ENCODE measurements around the gene MLLT6.

MLLT6 gene

DNA sequence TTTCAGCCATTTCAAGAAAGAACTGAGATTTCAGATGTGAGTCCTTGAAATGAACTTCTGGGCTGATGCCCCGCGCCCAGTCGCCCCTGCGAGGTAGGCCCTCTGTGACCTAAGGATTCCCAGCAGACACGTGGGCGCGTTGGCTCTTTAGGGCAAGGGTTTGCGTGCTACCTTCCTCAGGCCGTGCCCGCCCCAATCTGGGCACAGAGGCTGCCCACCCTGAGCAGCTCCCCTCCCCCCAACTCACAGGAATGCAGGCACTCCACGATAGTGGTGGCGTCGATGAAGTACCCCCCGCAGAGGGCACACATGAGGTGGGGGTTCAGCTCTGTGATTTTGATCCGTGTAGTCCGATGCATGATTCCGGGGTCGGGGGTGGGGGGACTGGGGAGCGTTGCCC, 35.0 kb downstream of the MLLT6 start:
- no peak overlapping the region for H3K4me3 ChIP-seq (ENCODE audit: control insufficient read depth in 1 of 7, extremely low read depth in 1 of 7, insufficient read depth in 4 of 7, low read depth in 2 of 7, low read length in 6 of 7)
- ChIA-PET CTCF (interaction anchor here (1.0 kb wide), 1 partner anchor 64 kb away, joined by 3 read pairs; no protein-coding TSS in a partner anchor), POLR2A (no interaction called here)
- H3K27me3 ChIP-seq (replicated peaks in 2 of 5; ENCODE audit: control insufficient read depth in 4 of 5, insufficient read depth in 5 of 5, low read length in 4 of 5) = peaks cover 0 to 17% (median 7%) of the 10 kb centered on the region in 5 experiments
- no peak overlapping the region for H3K27ac ChIP-seq (ENCODE audit: insufficient read depth in 1 of 2, low read depth in 1 of 2, low read length in 2 of 2, poor library complexity in 1 of 2, severe bottlenecking in 2 of 2)
- peaks cover 0 to 8% (median 3%) of the 10 kb centered on the region in 4 experiments for H3K4me1 ChIP-seq (ENCODE audit: control extremely low read depth in 1 of 4, control insufficient read depth in 4 of 4, insufficient read depth in 4 of 4, low read length in 3 of 4)
- WGBS (ENCODE audit: insufficient coverage) = 92% methylated on average over 14 of the region's 19 CpGs
- no peak for DNase-seq
- H3K9me3 ChIP-seq (ENCODE audit: control extremely low read depth in 1 of 5, control insufficient read depth in 4 of 5, insufficient read depth in 2 of 5, low read depth in 1 of 5, low read length in 4 of 5) = no peaks in the 10 kb centered on the region
- no peaks in the 10 kb centered on the region for H3K36me3 ChIP-seq (ENCODE audit: control insufficient read depth in 4 of 4, insufficient read depth in 4 of 4, low read length in 3 of 4)

- no peak overlapping the region for H3K27ac ChIP-seq (ENCODE audit: insufficient read depth in 1 of 2, low read depth in 1 of 2, low read length in 2 of 2, poor library complexity in 1 of 2, severe bottlenecking in 2 of 2)
- ChIA-PET POLR2A (no interaction called here), CTCF (no interaction called here)
- H3K36me3 ChIP-seq (ENCODE audit: control insufficient read depth in 4 of 4, insufficient read depth in 4 of 4, low read length in 3 of 4) = no peaks in the 10 kb centered on the region
- H3K4me1 ChIP-seq (ENCODE audit: control extremely low read depth in 1 of 4, control insufficient read depth in 4 of 4, insufficient read depth in 4 of 4, low read length in 3 of 4) = peaks cover 0 to 4% (median 1%) of the 10 kb centered on the region in 4 experiments
- peaks cover 0 to 22% (median 11%) of the 10 kb centered on the region in 5 experiments for H3K27me3 ChIP-seq (replicated peaks in 2 of 5; ENCODE audit: control insufficient read depth in 4 of 5, insufficient read depth in 5 of 5, low read length in 4 of 5)
- H3K4me3 ChIP-seq (ENCODE audit: control insufficient read depth in 1 of 7, extremely low read depth in 1 of 7, insufficient read depth in 4 of 7, low read depth in 2 of 7, low read length in 6 of 7) = no peak overlapping the region
- WGBS (ENCODE audit: insufficient coverage) = 93% methylated on average over 3 of the region's 4 CpGs
- no peaks in the 10 kb centered on the region for H3K9me3 ChIP-seq (ENCODE audit: control extremely low read depth in 1 of 5, control insufficient read depth in 4 of 5, insufficient read depth in 2 of 5, low read depth in 1 of 5, low read length in 4 of 5)
- no peak for DNase-seq
Observed at GRCh38 chr17:38740806-38741205, 35.7 kb downstream of the MLLT6 start.

- ChIA-PET CTCF (interaction anchor here (1.2 to 1.7 kb wide), 2 partner anchors 11 to 18 kb away, joined by 3 read pairs; partner anchors contain the start of gene PSMB3), POLR2A (no interaction called here)
- whole genome bisulfite sequencing (ENCODE audit: insufficient coverage) = 100% methylated on average over 5 of the region's 5 CpGs
- no peak overlapping the region for H3K27ac ChIP-seq (ENCODE audit: insufficient read depth in 1 of 2, low read depth in 1 of 2, low read length in 2 of 2, poor library complexity in 1 of 2, severe bottlenecking in 2 of 2)
- H3K4me3 ChIP-seq (ENCODE audit: control insufficient read depth in 1 of 7, extremely low read depth in 1 of 7, insufficient read depth in 4 of 7, low read depth in 2 of 7, low read length in 6 of 7) = no peak overlapping the region
- H3K36me3 ChIP-seq (ENCODE audit: control insufficient read depth in 4 of 4, insufficient read depth in 4 of 4, low read length in 3 of 4) = no peaks in the 10 kb centered on the region
- no peaks in the 10 kb centered on the region for H3K9me3 ChIP-seq (ENCODE audit: control extremely low read depth in 1 of 5, control insufficient read depth in 4 of 5, insufficient read depth in 2 of 5, low read depth in 1 of 5, low read length in 4 of 5)
- H3K4me1 ChIP-seq (ENCODE audit: control extremely low read depth in 1 of 4, control insufficient read depth in 4 of 4, insufficient read depth in 4 of 4, low read length in 3 of 4) = peaks cover 0 to 4% (median 3%) of the 10 kb centered on the region in 4 experiments
- H3K27me3 ChIP-seq (replicated peaks in 2 of 5; ENCODE audit: control insufficient read depth in 4 of 5, insufficient read depth in 5 of 5, low read length in 4 of 5) = peaks cover 0 to 29% (median 17%) of the 10 kb centered on the region in 5 experiments
- no peak for DNase-seq
Observed at GRCh38 chr17:38741461-38741860, 36.4 kb downstream of the MLLT6 start.

GRCh38 chr17:38741921-38742410, 36.9 kb downstream of the MLLT6 start:
- ChIA-PET POLR2A (no interaction called here), CTCF (interaction anchor here (1.2 to 1.7 kb wide), 2 partner anchors 10 to 18 kb away, joined by 3 read pairs; partner anchors contain the start of gene PSMB3)
- DNase-seq = no peak
- Histone ChIP-seq H3K9me3 (ENCODE audit: control extremely low read depth in 1 of 5, control insufficient read depth in 4 of 5, insufficient read depth in 2 of 5, low read depth in 1 of 5, low read length in 4 of 5) (no peaks in the 10 kb centered on the region), H3K4me1 (ENCODE audit: control extremely low read depth in 1 of 4, control insufficient read depth in 4 of 4, insufficient read depth in 4 of 4, low read length in 3 of 4) (peaks cover 0 to 9% (median 8%) of the 10 kb centered on the region in 4 experiments), H3K27me3 (replicated peaks in 2 of 5; ENCODE audit: control insufficient read depth in 4 of 5, insufficient read depth in 5 of 5, low read length in 4 of 5) (peaks cover 0 to 34% (median 22%) of the 10 kb centered on the region in 5 experiments), H3K4me3 (ENCODE audit: control insufficient read depth in 1 of 7, extremely low read depth in 1 of 7, insufficient read depth in 4 of 7, low read depth in 2 of 7, low read length in 6 of 7) (no peak overlapping the region), H3K27ac (ENCODE audit: insufficient read depth in 1 of 2, low read depth in 1 of 2, low read length in 2 of 2, poor library complexity in 1 of 2, severe bottlenecking in 2 of 2) (no peak overlapping the region), H3K36me3 (ENCODE audit: control insufficient read depth in 4 of 4, insufficient read depth in 4 of 4, low read length in 3 of 4) (no peaks in the 10 kb centered on the region)
- WGBS (ENCODE audit: insufficient coverage) = 91% methylated on average over 6 of the region's 7 CpGs

GRCh38 chr17:38742411-38743308, 37.6 kb downstream of the MLLT6 start:
- Histone ChIP-seq H3K9me3 (ENCODE audit: control extremely low read depth in 1 of 5, control insufficient read depth in 4 of 5, insufficient read depth in 2 of 5, low read depth in 1 of 5, low read length in 4 of 5) (no peaks in the 10 kb centered on the region), H3K4me3 (ENCODE audit: control insufficient read depth in 1 of 7, extremely low read depth in 1 of 7, insufficient read depth in 4 of 7, low read depth in 2 of 7, low read length in 6 of 7) (no peak overlapping the region), H3K4me1 (ENCODE audit: control extremely low read depth in 1 of 4, control insufficient read depth in 4 of 4, insufficient read depth in 4 of 4, low read length in 3 of 4) (peaks cover 0 to 15% (median 14%) of the 10 kb centered on the region in 4 experiments), H3K27ac (ENCODE audit: insufficient read depth in 1 of 2, low read depth in 1 of 2, low read length in 2 of 2, poor library complexity in 1 of 2, severe bottlenecking in 2 of 2) (no peak overlapping the region), H3K27me3 (replicated peaks in 2 of 5; ENCODE audit: control insufficient read depth in 4 of 5, insufficient read depth in 5 of 5, low read length in 4 of 5) (peaks cover 0 to 40% (median 23%) of the 10 kb centered on the region in 5 experiments), H3K36me3 (ENCODE audit: control insufficient read depth in 4 of 4, insufficient read depth in 4 of 4, low read length in 3 of 4) (no peaks in the 10 kb centered on the region)
- WGBS (ENCODE audit: insufficient coverage) = 86% methylated on average over 14 of the region's 22 CpGs
- DNase-seq = peak in 2 of 3 donors; percentile 76 to 78
- CTCF ChIA-PET = interaction anchor here (1.0 to 1.7 kb wide), 3 partner anchors 9 to 23 kb away, joined by 3 read pairs; partner anchors contain the start of gene PSMB3
- POLR2A ChIA-PET = no interaction called here

DNA sequence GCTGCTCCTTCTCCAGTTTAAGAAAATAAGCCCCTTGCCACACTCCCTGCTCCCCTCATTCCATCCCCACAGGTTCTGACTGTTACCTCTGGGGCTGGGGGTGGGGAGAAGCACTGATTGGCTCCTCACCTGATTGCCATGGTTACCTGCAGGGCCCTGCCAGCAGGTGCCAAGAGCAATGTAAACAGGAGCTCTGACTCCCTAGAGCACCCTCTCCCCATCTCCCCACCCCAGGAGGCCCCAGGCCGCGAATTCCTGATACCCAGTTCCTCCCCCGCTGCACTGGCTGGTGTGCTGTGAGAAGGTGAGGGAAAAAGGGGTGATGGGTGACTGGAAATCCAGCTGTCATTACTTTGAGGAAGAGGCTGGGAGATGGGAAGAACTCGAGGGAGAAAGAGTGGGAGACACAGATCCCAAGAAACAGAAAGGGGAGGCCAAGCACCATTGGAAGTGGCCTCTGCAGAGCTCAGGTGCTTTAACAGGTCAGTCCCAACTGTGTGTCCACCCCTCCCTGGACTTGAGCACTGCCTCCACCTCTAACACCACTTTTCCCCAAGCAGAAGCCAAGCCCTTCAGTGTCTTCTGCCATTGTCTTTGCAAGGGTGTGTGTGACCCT, 38.6 kb downstream of the MLLT6 start:
- DNase-seq = no peak

More for the DNA sequence above, 38.6 kb downstream of the MLLT6 start:
- Histone ChIP-seq H3K27me3 (replicated peaks in 2 of 5; ENCODE audit: control insufficient read depth in 4 of 5, insufficient read depth in 5 of 5, low read length in 4 of 5) (peaks cover 0 to 49% (median 23%) of the 10 kb centered on the region in 5 experiments), H3K4me3 (ENCODE audit: control insufficient read depth in 1 of 7, extremely low read depth in 1 of 7, insufficient read depth in 4 of 7, low read depth in 2 of 7, low read length in 6 of 7) (no peak overlapping the region), H3K36me3 (ENCODE audit: control insufficient read depth in 4 of 4, insufficient read depth in 4 of 4, low read length in 3 of 4) (no peaks in the 10 kb centered on the region), H3K27ac (ENCODE audit: insufficient read depth in 1 of 2, low read depth in 1 of 2, low read length in 2 of 2, poor library complexity in 1 of 2, severe bottlenecking in 2 of 2) (no peak overlapping the region), H3K4me1 (ENCODE audit: control extremely low read depth in 1 of 4, control insufficient read depth in 4 of 4, insufficient read depth in 4 of 4, low read length in 3 of 4) (peaks cover 0 to 24% (median 22%) of the 10 kb centered on the region in 4 experiments), H3K9me3 (ENCODE audit: control extremely low read depth in 1 of 5, control insufficient read depth in 4 of 5, insufficient read depth in 2 of 5, low read depth in 1 of 5, low read length in 4 of 5) (no peaks in the 10 kb centered on the region)
- POLR2A ChIA-PET = no interaction called here
- WGBS (ENCODE audit: insufficient coverage) = 88% methylated on average over 1 of the region's 4 CpGs
- CTCF ChIA-PET = interaction anchor here (1.0 to 1.4 kb wide), 2 partner anchors 15 to 22 kb away, joined by 3 read pairs; no protein-coding TSS in a partner anchor
